GM18870 (cell line): ENCODE measurements around the gene GNB1L.

Experiments used
- ATAC-seq: cut with Tn5 transposase; IDR thresholded peaks from one replicate; pipeline ENCODE4 v1.9.1; 2021; ENCODE audit warnings: moderate library complexity; ENCODE audit not compliant: unreplicated experiment

Gene GNB1L

DNA sequence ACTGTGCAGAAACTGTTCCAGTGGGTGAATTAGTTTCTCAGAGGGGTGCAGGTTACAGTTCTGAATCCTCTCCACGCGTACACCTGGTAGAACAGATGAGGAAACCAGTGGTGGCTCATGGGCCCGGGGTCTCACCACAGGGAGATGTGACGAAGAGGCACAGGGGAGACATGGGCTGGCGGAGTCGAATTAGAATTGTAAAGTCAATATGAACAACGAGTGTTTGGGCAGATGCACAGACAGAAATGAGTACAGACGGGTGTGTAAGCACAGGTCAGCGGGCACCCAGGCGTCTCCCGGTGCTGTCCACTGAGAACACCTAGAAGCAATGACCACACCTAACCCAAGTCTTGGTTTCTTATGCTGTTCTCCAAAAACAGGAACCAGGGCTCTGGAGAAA lies 41.8 kb downstream of the GNB1L start:
- ATAC-seq: no peak

DNA sequence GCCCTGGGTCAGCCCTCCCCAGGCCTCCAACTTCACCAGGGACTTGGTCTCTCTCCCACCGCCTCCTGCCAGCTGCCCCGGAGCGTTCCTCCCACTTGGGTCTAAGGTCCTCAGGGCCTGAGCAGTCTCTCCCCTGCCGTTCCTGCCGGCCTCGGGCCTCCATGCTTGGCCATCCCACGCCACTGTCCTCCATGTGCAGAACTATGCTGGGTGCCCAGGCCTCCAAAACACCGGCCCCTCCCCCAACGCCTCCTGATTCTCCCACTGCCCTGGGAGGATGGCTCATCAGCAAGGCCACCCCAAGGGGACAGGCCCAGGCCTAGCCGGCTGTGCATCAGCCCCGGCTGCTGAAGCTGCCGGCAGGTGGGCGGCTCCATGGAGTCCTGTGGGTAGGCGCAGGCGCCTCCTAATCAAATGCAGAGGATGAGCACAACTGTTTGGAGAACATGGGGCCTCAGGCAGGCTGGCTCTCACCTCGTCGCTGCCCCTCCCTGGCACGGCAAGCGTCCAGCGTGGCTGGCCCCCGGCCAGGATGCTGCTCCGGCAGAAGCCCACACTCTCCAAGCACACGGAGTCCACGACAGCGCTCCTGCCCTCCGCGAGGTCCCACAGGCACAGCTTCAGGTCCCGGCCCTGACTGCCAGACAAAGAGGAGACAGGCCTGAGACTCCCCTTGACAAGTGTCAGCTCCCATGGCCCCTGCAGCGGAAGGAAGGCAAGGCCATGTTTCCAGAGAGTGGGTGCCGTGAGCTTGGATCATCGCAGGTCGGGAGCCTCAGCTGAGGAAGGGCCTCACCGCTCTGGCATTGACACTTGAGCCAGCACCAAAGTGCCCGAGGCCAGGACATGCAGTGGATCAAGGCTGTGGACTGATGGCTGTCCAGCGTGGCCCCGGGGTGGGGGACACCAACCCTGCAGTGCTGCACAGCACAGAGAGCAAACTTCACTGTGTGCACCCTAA lies 42.6 kb downstream of the GNB1L start:
- ATAC-seq: no peak

DNA sequence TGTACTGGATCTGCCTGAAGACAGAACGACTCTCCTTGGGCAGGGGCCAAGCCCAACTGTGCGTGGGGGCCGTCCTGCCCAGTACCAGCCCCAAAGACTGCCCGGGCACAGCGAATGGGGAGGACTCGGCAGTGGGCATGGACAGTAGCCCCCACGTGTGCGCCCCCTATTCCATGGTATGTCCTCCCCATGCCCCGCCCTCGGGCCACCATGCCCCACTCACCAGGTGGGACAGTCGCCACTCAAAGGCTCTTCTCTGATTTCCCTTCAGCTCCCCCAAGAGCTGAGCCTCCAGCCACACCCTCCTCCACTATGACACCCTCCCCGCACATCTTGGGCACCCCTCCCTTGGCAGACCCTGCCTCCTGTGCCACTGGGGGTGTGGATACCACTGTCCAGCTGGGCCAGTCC lies 43.5 kb downstream of the GNB1L start:
- no peak for ATAC-seq

DNA sequence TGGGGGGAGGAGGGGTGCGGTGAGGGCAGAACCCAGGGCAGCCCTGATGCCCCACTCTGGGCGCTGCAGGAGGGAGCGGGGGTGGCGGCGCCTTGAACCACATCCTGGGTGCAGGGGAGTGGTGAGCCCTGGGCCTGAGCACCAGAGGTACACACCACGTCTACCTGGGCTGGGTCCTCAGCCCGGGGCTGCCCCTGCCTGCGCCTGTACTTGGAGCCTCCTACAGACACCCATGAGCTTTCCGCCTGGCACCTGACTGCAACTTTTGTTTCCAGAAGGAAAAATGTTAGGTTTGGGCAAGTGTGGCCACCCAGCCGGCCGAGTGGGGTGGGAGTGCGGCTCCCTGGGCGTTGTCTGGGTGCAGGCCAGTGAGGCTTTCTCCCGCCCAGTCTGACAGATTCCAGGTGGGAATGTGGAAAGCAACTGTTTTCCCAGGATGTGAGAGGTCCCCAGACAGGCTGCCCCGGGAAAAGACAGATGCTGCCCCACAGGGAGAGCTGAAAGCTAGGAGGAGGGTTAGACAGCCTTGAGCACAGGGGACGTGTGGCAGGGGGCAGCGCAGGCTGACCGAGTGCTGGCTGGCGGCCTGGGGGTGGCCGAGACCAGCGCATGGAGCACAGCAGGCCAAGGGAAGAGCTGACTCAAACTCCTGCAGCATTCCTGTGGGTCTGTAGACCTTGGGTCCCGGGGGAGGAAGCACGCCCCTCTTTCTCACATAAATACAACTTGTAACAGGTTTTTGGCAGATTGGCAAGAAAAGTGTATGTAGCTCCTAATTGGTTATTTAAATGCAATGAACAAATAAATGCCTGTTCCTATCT lies 44.1 kb downstream of the GNB1L start:
- ATAC-seq: no peak

DNA sequence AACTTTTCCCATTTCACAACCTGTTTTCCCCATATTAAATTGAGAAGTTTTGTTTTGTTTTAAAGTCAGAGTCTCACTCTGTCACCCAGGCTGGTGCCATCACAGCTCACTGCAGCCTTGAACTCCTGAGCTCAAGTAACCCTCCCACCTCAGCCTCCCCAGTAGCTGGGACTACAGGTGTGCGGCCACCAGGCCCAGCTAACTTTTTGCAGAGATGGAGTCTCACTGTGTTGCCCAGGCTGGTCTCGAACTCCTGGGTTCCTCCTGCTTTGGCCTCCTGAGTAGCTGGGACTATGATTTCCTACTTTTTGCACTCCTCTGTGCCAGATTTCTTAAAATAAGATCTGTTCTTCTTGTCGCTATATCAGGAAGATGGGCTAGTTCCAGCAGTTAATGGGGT lies 44.9 kb downstream of the GNB1L start:
- no peak for ATAC-seq

DNA sequence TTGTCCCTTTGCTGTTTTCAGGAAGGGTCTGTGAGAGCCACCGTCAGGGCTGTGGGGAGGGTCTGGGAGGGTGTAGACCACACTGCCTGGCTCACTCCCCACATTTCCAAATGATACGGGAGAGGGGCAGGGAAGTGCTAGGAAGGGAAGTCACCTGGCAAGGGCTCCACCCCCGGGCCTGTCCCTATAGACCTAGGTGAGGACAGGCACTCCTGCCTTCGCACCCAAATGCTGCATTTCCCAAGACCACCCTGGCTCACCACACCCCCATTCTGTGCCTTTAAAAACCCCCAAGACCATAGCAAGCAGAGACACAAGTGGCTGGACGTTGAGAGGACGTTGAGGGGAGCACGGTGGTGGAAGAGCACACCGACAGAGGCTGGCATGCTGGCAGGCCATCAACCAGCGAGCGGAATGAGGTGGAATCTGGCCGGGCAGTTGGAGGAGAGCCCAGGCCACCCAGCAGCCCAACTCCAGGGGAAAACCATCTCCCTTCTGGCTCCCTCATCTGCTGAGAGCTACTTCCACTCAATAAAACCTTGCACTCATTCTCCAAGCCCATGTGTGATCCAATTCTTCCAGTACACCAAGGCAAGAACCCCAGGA lies 45.7 kb downstream of the GNB1L start:
- ATAC-seq: no peak

DNA sequence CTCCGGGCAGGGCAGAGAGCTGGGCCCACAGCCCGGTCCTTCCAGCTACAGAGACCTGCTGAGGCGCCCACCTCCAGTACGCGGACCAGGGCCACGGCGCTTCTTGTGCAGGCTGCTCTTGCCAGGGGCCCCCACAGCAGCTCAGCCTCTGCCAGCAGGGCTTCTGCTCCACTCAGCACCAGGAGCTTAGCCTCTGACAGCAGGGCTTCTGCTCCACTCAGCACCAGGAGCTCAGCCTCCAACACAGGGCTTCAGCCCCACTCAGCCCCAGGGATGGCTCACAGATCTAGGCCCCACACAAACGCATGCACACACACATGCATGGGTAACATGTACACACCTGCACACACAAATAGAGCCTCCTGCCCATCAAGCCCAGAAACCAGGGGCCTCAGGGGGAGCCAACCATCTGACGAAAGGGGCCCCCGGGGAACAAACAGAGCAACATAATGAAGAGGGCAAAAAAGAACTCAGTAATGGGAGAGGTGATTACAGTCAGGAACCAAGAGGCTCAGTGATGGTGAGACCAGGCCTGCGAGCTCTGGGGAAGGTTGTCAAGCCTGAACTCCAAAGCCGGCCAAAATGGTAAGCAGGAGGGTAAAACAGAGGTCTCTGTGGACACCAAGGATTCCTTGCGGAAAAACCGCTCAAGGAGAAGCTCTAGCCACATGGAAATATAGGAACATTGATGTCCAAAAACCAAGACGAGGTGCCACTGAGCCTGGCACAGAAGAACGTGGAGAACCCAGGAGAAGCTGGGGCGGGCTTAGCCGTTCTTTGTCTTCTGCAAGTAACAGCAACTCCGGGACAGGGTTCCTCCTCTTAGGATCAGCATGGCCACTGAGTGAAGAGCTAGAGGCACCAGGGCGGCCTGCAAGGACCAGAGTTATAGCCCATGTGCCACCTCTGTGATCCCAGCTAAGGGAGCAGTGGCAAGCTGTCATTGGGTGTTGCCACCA lies 46.5 kb downstream of the GNB1L start:
- no peak for ATAC-seq

DNA sequence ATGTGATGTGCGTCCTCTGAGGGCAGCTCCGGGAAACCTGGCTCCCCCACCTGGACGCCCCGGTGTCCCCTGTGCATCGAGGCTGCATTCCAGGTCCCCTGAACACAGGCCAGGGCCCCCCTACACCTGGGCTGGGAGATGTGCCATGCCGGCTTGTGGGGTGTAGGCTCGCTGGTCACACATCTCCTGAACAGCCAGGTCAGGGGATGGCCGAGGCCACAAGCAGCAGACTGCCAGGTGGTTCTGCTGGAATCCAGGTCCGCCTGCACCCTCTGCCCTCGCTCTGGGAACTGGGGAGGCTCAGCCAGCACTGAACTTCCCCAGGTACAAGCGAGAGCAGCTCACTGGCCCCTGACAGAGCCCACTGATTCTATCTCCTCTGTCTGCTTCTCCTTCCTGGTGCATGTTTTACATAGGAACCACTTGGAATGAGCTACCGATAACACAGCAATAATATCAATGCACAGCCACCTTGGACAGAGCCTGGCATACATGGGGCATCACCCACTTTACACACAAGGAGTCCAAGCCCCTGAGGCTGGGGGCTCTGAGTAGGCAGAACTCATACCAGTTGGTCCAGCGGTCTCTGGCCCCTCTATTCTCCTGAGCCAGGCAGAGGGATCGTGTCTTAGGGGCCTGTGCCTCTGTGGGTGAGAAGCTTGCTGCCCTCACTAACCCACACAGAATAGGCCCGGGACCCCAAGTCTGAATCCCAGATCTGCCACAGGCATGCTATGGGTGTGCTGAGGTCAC lies 47.3 kb downstream of the GNB1L start:
- ATAC-seq: no peak

DNA sequence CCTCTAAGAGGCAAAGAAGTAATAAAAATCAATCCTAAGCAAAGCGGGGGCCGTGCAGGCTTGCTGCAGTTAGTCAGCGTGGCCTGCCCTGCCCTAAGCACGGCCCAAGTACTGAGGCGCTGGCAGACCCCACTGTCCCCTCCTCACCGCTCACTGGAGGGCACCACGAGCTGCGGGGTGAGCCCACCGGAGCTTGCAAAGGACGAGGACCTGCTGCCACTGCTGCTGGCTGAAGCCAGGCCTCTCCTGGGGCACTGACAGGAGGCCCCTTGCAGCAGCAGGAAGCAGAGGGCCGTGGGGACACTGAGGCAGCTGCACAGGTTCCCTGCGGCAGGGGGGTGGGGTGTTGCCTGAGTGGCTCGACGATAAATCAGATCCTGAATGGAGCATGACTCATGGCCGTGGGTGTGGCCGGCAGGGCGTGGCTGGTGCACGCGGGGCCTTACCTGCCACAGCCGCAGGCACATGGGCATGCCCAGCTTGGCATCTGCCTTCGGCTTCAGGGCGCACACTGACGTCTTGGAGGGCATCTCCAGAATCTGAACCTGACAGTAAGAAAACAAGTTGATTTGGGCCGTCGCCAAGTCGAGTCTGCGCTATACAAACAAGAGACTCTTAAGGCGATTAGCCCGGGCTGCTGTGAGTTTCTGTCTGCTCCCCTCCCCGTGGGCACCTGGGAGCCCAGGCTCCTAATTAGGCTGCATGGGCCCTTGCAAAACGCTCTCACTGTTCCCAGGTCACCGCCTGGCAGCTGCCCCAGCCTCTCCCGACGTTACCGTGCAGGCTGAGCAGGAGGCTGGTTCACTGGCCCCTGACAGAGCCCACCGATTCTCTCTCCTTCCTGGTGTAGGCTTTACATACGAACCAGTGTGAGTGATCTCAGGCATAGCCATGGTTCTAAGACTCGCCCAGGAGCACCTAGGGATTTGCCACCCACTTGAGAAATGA lies 48.2 kb downstream of the GNB1L start:
- no peak for ATAC-seq

DNA sequence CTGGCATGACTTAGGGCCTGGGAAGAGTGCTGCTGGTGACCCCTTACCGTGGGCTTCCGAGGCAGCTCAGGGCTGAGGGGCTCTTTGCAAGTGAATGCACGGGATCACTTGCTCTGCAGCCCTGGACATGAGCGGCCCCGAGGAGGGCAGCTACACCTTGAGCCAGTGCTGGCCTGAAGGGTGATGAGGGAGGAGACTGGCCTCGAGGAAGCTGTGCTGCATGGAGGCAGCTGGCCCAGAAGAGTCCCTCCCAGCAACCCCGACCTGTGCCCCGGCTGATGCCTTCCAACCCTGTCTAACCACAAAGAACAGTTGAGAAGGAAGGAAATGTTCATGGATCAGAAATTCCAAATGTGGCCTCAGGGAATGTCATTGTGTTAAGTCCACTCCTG lies 48.9 kb downstream of the GNB1L start:
- no peak for ATAC-seq

DNA sequence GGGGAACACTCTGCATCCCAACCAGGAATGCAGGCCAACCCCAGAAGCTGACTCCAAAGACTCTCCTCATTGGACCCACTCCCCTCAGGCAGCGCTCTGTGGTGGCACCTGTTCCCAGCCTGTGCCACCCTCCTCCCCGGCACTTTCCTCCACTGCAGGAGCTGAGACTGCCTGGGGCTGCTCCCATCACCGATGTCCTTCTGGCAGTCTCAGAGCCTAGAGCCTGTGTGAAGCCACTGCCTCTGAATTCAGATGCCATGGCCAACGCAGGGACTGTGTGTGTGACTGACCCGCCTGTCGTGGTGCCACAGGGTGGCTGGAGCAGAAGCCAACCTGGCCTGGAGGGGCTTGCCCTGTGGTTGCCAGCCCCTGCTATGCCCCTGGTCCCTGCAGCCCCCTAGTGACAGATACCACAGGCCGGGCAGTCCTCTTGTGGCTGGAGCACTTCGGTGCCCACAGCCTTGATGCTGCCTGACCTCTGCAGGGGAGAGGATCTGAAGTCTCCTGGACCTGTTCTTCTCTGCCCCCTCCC lies 50.9 kb downstream of the GNB1L start:
- no peak for ATAC-seq

DNA sequence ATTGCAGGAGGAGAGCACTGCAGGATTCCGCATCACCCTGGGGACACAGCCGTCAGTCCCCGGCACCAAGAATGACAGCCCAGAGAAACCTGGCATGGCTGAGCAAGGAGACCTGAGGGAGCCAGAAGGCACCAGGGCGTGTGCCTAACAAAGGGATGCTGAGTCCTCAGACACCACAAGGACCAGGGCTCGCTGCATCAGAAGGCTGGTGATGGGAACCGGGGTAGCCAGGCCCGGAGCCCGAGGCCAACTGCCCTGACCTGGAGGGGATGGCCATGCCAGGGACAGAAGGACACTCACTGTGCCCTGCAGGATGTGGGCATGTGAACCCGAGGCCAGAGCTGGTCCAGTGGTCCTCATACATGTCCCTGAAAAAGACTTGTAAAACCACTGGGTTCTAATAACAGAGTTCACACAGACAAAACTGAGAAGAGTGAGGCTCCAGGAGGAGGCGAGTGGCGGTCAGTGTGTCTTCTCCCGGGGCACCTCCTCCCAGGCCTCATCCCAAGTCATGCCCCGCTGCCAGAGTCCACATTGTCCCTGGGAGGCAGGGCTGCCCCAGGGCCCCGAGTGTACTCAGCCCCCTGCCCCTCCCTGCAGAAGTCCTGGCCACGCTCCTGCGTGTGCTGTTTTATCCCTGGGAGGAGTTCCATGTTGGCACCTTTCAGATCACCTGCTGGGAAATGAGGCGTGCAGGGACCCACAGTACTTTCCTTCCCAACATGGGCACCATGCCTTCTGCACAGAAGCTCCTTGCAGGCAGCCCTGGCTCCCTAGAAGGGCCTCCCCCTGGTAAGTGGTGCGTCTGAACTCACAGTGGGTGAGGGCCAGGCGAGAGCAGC lies 51.6 kb downstream of the GNB1L start:
- no peak for ATAC-seq

DNA sequence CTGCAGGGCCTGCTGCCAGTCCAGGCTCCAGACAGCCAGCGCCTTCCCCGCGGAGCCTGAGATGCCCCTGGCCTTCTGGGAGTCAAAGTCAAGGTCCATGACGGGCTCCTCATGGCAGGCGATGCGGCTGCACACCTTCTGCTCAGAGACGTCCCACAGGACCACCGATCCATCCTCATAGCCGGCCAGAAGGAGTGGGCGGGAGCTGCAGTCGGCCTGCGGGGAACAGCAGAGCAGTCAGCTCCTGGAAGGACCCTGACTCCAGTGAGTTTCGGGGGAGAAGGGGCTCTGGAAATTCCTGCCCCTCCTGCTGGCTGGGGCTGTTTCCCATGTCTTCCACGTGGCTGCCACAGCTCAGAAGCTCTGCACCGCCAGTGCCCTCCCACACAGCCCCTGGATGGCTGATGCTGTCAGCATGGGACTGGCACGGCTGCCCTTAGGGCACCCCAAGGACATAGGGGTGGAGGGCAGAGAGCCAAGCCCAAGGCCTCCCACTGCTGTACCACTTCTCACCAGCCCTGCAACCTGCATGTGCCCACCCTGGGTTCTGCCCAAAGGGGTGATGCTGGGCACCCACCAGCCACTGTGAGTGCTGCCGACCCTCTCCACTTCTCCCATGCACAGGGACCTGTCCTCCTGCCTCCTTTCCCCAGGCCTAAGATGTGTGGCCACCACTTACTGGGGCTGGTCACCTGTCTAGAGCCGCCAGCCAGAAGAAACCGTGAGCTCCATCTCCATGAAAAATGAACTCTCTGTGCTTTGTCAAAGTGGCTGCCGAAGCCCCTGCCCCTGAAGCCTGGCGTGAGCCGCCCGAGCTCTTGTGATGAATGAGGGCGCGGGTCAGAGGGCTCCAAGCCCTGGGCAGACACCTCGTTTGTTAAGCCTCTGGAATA lies 52.4 kb downstream of the GNB1L start:
- ATAC-seq: no peak

DNA sequence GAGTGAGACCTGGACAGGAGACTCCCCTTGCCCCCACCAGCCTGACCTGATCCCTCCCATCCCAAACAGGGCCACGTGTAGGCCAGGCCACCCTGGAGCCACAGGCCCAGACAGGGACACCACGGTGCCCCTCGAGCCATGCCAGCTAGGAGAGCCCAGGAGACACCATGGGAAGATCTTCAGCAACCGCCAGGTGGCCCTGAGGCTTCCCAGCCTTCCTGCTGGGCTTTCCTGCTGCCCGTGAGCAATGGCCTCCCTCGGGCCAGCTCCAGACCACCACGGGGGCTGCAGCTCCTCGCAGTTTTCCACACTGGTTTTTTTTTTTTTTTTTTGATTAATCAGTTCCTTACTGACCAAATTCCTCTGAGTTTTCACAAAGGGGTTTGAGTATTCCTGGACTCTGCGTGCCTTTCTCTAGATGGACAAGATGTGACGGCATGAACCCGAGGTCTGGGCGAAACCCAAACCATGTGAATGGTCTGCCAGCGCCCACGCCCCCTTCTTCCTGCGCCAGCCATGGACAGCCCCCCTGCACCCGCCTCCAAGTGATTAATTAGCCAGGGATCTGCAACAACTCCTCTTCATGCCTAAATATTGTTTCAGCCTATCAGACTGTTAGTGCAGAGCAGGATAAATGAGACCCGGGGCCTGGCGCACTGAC lies 53.2 kb downstream of the GNB1L start:
- no peak for ATAC-seq

DNA sequence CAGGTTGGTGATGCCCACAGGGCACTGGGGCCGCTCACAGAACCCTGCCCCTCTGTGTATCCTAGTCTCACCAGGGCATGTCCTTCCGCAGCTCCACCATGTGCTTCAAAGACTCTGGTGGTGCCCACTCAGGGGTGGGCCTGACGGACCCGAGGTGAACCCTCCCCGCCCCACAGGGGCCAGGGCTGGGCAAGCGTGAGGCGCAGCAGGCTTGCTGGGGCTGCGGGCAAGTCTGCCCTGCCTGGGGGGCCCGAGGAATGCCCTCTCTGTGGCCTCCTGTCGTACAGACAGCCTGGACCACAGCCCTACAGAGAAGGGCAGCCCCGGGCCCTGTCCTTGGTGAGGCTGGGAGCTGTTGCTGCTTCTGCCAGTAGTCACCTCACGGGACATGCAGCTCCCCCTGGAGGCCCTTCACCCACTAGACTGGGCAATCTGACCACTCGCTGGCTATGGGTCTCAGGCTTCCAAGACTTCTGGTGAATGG lies 53.9 kb downstream of the GNB1L start:
- no peak for ATAC-seq

DNA sequence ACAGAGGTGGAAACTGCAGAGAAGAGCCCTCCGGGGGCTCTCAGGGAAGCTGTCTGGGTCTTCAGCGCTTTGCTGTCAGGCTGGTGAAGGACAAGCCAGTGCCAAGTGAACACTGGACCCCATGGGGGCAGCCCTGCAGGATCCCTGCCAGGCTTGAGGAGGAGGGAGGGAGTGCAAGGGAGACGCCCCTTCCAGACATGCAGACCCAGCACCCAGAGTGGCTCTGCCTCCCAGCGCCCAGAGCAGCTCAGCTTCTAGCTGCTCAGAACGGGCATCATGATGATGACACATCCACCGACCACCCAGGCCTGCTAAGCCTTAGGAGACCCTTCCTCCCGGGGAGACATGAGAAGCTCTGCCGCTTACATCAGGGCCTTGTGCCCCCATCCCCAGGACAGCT lies 54.4 kb downstream of the GNB1L start:
- ATAC-seq: no peak
